Gastrocnemius medialis (tissue), 4 donors: ENCODE measurements around the gene CTTNBP2.

Experiments used
- POLR2A ChIP-seq, 2 donors: fragments of 450-650 bp; IDR thresholded peaks; one replicate each; pipeline ENCODE4 v1.6.1; 2017; ENCODE audit warnings: antibody characterized with exemption in 2 of 2, mild to moderate bottlenecking in 2 of 2, moderate library complexity in 2 of 2
- TF ChIP-seq, protein P1 (sequence below), 5 experiments: fragments of 450-650 bp in 3 of 5; fragments of 200-600 bp in 2 of 5; sonication (generic) in 2 of 5; IDR thresholded peaks in 4 of 5; conservative IDR thresholded peaks in 1 of 5; 1 replicate in 4 of 5; 2 replicates in 1 of 5; pipeline ENCODE4 v1.5.1; 2016 to 2019; ENCODE audit warnings: antibody characterized with exemption in 5 of 5, mild to moderate bottlenecking in 3 of 5, moderate library complexity in 3 of 5

GRCh38 chr7:117863618-117864017 lies 9.6 kb downstream of the CTTNBP2 start:
- TF ChIP-seq, protein P1, sequence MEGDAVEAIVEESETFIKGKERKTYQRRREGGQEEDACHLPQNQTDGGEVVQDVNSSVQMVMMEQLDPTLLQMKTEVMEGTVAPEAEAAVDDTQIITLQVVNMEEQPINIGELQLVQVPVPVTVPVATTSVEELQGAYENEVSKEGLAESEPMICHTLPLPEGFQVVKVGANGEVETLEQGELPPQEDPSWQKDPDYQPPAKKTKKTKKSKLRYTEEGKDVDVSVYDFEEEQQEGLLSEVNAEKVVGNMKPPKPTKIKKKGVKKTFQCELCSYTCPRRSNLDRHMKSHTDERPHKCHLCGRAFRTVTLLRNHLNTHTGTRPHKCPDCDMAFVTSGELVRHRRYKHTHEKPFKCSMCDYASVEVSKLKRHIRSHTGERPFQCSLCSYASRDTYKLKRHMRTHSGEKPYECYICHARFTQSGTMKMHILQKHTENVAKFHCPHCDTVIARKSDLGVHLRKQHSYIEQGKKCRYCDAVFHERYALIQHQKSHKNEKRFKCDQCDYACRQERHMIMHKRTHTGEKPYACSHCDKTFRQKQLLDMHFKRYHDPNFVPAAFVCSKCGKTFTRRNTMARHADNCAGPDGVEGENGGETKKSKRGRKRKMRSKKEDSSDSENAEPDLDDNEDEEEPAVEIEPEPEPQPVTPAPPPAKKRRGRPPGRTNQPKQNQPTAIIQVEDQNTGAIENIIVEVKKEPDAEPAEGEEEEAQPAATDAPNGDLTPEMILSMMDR (IDR thresholded peaks at IDR 0.05 in 4 of 5, conservative IDR thresholded peaks at IDR 0.05 in 1 of 5): no peak
- no peak for TF ChIP-seq POLR2A (IDR thresholded peaks at IDR 0.05)
